Vagina (tissue), 2 donors: ENCODE measurements around the gene TSHZ1. TPM values are rescaled to one million over a fixed set of nuclear protein-coding genes. Genes with fewer than 3 reads are reported as not detected.

Source experiments
- DNase-seq, 2 donors: peaks; one replicate each; pipeline ENCODE4 v3.0.0-alpha.2; 2017; ENCODE audit errors: extremely low spot score in 2 of 2
- H3K27ac ChIP-seq: fragments of 200-600 bp; sonication (generic); one replicate; pipeline ENCODE4 v1.5.1; 2019
- H3K27me3 ChIP-seq: fragments of 200-600 bp; sonication (generic); one replicate; pipeline ENCODE4 v1.5.1; 2019
- H3K36me3 ChIP-seq, 2 donors: fragments of 200-600 bp; sonication (generic); one replicate each; pipeline ENCODE4 v1.5.1; 2017 to 2019
- H3K4me1 ChIP-seq: fragments of 200-600 bp; sonication (generic); one replicate; pipeline ENCODE4 v1.5.1; 2019
- H3K4me3 ChIP-seq, 2 donors: fragments of 200-600 bp; sonication (generic); 1 replicate in 1 of 2; 2 replicates in 1 of 2; pipeline ENCODE4 v1.5.1; 2016 to 2019
- H3K9me3 ChIP-seq: fragments of 200-600 bp; sonication (generic); one replicate; pipeline ENCODE4 v1.5.1; 2019
- POLR2A ChIP-seq, 2 donors: fragments of 450-650 bp; IDR thresholded peaks; one replicate each; pipeline ENCODE4 v1.6.1; 2017; ENCODE audit warnings: antibody characterized with exemption in 2 of 2, mild to moderate bottlenecking in 2 of 2, moderate library complexity in 2 of 2
- POLR2AphosphoS5 ChIP-seq, 2 donors: sonication (generic); formaldehyde crosslinking; IDR thresholded peaks; one replicate each; pipeline ENCODE4 v1.9.0; 2017; ENCODE audit warnings: antibody characterized with exemption in 2 of 2, mild to moderate bottlenecking in 2 of 2, low read depth in 1 of 2; ENCODE audit not compliant: insufficient read depth in 1 of 2
- intact Hi-C: fragments of 100-400 bp; cut with DNase I; formaldehyde crosslinking; loops from one replicate; pipeline ENCODE4 v1.15.1; 2023
- total RNA-seq: library from RNA; depleted of rRNA; stranded (reverse); fragments of >200 nt; gene quantifications from one replicate; pipeline ENCODE4 v1.2.3, GENCODE V29; 2016
- TF ChIP-seq, protein P1 (sequence below), 3 experiments: fragments of 450-650 bp in 2 of 3; fragments of 200-600 bp in 1 of 3; sonication (generic) in 1 of 3; IDR thresholded peaks; one replicate each; pipeline ENCODE4 v1.5.1; 2017 to 2019; ENCODE audit warnings: antibody characterized with exemption in 3 of 3, mild to moderate bottlenecking in 2 of 3, moderate library complexity in 2 of 3

Gene TSHZ1
- total RNA-seq, 1 donor from 2014 or later: 23.3 TPM

GRCh38 chr18:75238100-75238499 is 27.5 kb downstream of the TSHZ1 start:
- Histone ChIP-seq H3K36me3 (no peaks in the 10 kb centered on the region), H3K9me3 (no peaks in the 10 kb centered on the region), H3K27ac (no peak overlapping the region), H3K4me3 (no peak overlapping the region), H3K27me3 (no peaks in the 10 kb centered on the region), H3K4me1 (peaks cover 12% of the 10 kb centered on the region)
- TF ChIP-seq POLR2AphosphoS5 (IDR thresholded peaks at IDR 0.05; ENCODE audit: insufficient read depth in 1 of 2, low read depth in 1 of 2) (no peak), POLR2A (IDR thresholded peaks at IDR 0.05) (no peak)
- TF ChIP-seq, protein P1, sequence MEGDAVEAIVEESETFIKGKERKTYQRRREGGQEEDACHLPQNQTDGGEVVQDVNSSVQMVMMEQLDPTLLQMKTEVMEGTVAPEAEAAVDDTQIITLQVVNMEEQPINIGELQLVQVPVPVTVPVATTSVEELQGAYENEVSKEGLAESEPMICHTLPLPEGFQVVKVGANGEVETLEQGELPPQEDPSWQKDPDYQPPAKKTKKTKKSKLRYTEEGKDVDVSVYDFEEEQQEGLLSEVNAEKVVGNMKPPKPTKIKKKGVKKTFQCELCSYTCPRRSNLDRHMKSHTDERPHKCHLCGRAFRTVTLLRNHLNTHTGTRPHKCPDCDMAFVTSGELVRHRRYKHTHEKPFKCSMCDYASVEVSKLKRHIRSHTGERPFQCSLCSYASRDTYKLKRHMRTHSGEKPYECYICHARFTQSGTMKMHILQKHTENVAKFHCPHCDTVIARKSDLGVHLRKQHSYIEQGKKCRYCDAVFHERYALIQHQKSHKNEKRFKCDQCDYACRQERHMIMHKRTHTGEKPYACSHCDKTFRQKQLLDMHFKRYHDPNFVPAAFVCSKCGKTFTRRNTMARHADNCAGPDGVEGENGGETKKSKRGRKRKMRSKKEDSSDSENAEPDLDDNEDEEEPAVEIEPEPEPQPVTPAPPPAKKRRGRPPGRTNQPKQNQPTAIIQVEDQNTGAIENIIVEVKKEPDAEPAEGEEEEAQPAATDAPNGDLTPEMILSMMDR (IDR thresholded peaks at IDR 0.05): no peak
- DNase-seq: no peak
- intact Hi-C loops: no loop called here

DNA sequence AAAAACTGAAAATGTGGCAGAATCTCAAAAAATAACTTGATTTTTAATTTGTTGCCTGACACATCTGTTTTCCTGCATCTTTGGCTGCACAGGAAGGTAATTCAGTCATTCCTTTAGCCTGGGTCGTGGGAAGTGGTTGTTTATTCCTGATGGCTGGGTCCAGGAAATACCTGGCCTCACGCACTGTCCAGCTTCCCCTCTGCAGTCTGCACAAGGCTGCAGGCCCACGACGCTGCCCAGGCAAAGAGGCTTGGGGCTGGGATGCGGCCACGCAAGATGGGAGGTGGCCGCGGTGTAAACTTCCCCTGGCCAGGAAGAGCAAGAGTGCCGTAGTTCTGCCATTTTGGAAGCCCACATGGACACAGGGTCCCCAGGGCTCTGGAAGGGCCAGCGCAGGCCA is 28.2 kb downstream of the TSHZ1 start:
- intact Hi-C loops: no loop called here
- no peak for DNase-seq

DNA sequence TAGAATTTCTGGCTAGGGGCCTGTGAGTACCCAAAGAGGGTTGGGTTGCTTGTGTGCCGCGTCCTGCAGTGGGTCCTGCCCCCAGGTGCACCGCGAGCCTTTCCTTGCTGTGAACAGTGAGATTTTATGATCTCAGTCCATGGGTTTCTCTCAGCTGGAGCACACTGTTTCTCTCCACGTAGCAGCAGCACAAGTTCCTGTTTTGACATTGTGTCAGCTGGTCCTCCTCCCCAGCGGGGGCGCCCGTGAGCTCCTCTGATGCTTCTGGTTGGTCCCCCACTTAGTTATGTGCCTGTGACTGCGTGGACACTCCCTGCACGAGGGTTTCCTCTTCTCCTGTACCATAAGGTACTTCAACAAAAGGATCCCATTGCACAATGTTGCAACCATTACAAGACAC is 29.8 kb downstream of the TSHZ1 start:
- no peaks in the 10 kb centered on the region for H3K27me3 ChIP-seq
- DNase-seq: no peak
- no peak overlapping the region for H3K27ac ChIP-seq
- no peaks in the 10 kb centered on the region for H3K36me3 ChIP-seq
- H3K9me3 ChIP-seq: no peaks in the 10 kb centered on the region
- peaks cover 30% of the 10 kb centered on the region for H3K4me1 ChIP-seq
- TF ChIP-seq, protein P1 (IDR thresholded peaks at IDR 0.05): no peak
- no peak for TF ChIP-seq POLR2A (IDR thresholded peaks at IDR 0.05)
- no peak for TF ChIP-seq POLR2AphosphoS5 (IDR thresholded peaks at IDR 0.05; ENCODE audit: insufficient read depth in 1 of 2, low read depth in 1 of 2)
- intact Hi-C loops: no loop called here
- no peak overlapping the region for H3K4me3 ChIP-seq

More for the DNA sequence above, 28.2 kb downstream of the TSHZ1 start:
- no peak for TF ChIP-seq POLR2A (IDR thresholded peaks at IDR 0.05)
- no peak for TF ChIP-seq POLR2AphosphoS5 (IDR thresholded peaks at IDR 0.05; ENCODE audit: insufficient read depth in 1 of 2, low read depth in 1 of 2)
- TF ChIP-seq, protein P1 (IDR thresholded peaks at IDR 0.05): no peak
- Histone ChIP-seq H3K27me3 (no peaks in the 10 kb centered on the region), H3K4me1 (peaks cover 13% of the 10 kb centered on the region), H3K36me3 (no peaks in the 10 kb centered on the region), H3K4me3 (no peak overlapping the region), H3K27ac (no peak overlapping the region), H3K9me3 (no peaks in the 10 kb centered on the region)

DNA sequence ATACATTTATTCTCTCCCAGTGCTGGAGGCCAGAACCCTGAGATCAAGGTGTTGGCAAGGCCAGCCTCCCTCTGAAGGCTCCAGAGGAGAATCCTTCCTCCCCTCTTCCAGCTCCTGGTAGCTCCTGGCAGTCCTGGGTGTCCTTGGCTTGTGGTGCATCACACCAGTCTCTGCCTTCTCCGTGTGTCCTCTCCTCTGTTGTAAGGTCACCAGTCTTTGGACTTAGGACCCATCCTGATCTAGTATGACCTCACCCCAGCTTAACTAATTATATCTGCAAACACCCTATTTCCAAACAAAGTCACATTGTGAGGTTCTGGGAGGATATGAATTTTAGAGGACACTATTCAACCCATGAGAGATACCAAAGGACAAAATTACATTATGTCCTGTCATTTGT is 31.1 kb downstream of the TSHZ1 start:
- no peak for TF ChIP-seq POLR2AphosphoS5 (IDR thresholded peaks at IDR 0.05; ENCODE audit: insufficient read depth in 1 of 2, low read depth in 1 of 2)

DNA sequence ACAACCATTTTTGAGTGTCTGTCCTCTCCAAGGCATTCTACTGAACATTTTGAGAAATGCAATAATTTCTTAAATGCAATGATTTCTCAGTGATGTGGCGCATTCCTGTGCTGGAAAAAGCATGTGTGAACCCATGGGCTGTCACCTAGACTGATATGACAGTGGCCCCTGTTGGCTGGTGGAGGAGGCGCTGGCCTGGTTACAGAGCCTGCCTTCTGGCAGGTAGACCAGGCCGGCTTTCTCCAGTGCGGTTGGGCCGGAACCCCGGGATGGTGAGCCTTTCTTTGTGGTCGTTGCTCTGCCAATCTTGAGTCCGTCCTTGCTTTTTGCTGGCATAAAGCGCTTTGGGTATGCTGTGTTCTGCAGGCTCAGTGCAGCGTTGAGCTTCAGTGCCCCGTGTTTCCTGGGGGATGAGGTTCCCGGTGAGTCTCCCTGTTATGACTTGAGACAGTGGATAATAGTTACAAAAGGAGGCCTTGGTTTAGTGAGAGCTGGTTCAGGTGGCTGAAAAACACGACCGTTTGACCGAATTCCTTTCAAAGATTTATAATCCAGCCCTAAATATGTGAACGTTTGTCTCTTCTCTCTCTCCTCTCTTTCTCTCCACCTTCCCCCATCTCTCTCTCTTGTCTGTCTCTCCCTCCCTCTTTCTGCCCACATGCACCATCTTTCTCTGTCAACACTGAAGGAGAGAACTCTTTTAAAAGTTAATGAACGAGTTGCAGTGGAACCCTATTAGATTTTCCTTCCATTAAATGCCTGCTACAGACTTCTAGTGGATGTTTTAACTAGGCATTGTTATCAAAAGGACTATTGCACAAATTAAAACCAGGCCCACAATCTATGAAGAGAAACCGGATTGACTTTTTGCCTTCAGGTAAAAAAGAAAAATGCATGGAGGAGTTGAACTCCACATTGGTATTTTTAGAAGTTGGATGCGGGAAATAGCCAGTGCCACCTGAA is 34.0 kb downstream of the TSHZ1 start:
- DNase-seq: no peak
- TF ChIP-seq POLR2AphosphoS5 (IDR thresholded peaks at IDR 0.05; ENCODE audit: insufficient read depth in 1 of 2, low read depth in 1 of 2): no peak
- TF ChIP-seq POLR2A (IDR thresholded peaks at IDR 0.05): no peak
- TF ChIP-seq, protein P1 (IDR thresholded peaks at IDR 0.05): no peak

More for the DNA sequence above, 31.1 kb downstream of the TSHZ1 start:
- intact Hi-C loops: no loop called here
- no peak overlapping the region for H3K27ac ChIP-seq
- no peaks in the 10 kb centered on the region for H3K36me3 ChIP-seq
- H3K27me3 ChIP-seq: no peaks in the 10 kb centered on the region
- no peak for DNase-seq
- peaks cover 43% of the 10 kb centered on the region for H3K4me1 ChIP-seq
- H3K9me3 ChIP-seq: no peaks in the 10 kb centered on the region
- H3K4me3 ChIP-seq: no peak overlapping the region

More for the DNA sequence above, 34.0 kb downstream of the TSHZ1 start:
- no peak overlapping the region for H3K4me3 ChIP-seq
- no peaks in the 10 kb centered on the region for H3K36me3 ChIP-seq
- H3K27me3 ChIP-seq: no peaks in the 10 kb centered on the region
- H3K4me1 ChIP-seq: peaks cover 59% of the 10 kb centered on the region
- H3K27ac ChIP-seq: no peak overlapping the region
- intact Hi-C loops: loop anchor here (1.0 kb wide), 1 partner anchor 30 kb away; no protein-coding TSS in a partner anchor
- no peaks in the 10 kb centered on the region for H3K9me3 ChIP-seq
